ENCODE results near the gene PLXNA2. TPM values are rescaled to one million over a fixed set of nuclear protein-coding genes. Genes with fewer than 3 reads are reported as not detected.

Gene PLXNA2
- polyA plus RNA-seq, 1 of the 3 experiments (the other 2 are of a cell fraction) = 8.5 TPM

DNA sequence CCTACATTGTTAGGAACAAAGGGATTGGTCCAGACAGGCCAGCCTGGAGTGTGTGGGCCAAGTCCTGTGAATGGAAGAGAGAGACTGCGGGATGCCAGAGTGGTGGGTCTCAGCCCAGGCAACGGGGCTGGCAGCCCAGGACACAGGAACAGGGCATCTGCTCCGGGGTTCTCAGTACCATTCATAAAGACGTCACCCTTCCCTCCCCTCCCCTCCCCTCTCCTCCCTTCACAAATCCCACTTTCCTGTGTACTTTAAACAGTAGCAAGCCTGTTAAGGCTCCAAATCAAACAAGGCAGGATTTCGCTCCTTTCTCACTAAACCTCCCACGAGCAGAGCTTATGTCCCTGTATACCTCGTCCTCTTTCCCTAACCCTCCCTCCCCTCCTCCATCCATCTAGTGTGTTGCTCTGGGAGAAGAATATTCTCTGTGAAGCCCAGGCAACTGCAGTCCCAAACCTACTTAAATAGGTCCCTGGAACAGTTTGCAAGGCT is 4.2 kb upstream of the PLXNA2 start:
- Histone ChIP-seq H3K4me3 (ENCODE audit: low read depth in 2 of 2, low read length in 1 of 2) (no peak overlapping the region), H3K79me2 (ENCODE audit: insufficient read depth) (peaks cover 8% of the 10 kb centered on the region), H3K36me3 (replicated peaks in 1 of 2; ENCODE audit: control insufficient read depth in 1 of 2, insufficient read depth in 2 of 2, low read length in 1 of 2) (no peaks in the 10 kb centered on the region), H3K27ac (ENCODE audit: low read depth in 2 of 2, low read length in 1 of 2) (no peak overlapping the region), H3K4me1 (ENCODE audit: control insufficient read depth in 1 of 2, insufficient read depth in 2 of 2, low read depth in 1 of 2, low read length in 1 of 2) (peaks cover 0 to 21% of the 10 kb centered on the region in 2 experiments; a peak in 2 of 4 replicates), H4K20me1 (ENCODE audit: insufficient read depth) (no peaks in the 10 kb centered on the region), H3F3A (replicated peaks; ENCODE audit: insufficient read depth) (peaks cover 7% of the 10 kb centered on the region), H3K9ac (no peak overlapping the region), H3K9me2 (no peaks in the 10 kb centered on the region), H3K9me3 (no peaks in the 10 kb centered on the region), H3K4me2 (no peak overlapping the region), H2AFZ (ENCODE audit: low read depth) (no peak overlapping the region), H3K27me3 (ENCODE audit: insufficient read depth) (no peaks in the 10 kb centered on the region)
- ChIA-PET POLR2A (no interaction called here), CTCF (interaction anchor here (4.9 to 19.9 kb wide), 2 partner anchors 226 to 959 kb away, joined by 40 to 579 read pairs; no protein-coding TSS in a partner anchor)
- TF ChIP-seq SMC3 (IDR thresholded peaks at IDR 0.05; ENCODE audit: low read depth, low read length) = no peak
- TF ChIP-seq FOXM1 (IDR thresholded peaks at IDR 0.05; ENCODE audit: low read depth) = no peak
- TF ChIP-seq YY1 (IDR thresholded peaks at IDR 0.05; ENCODE audit: low read depth) = no peak
- no peak for TF ChIP-seq JUND (IDR thresholded peaks at IDR 0.05)
- TF ChIP-seq RAD21 (IDR thresholded peaks at IDR 0.05; ENCODE audit: low read length) = no peak
- TF ChIP-seq TEAD4 (IDR thresholded peaks at IDR 0.05; ENCODE audit: borderline replicate concordance, insufficient read depth) = no peak
- no peak for TF ChIP-seq FOXJ3 (CRISPR knock-in tag; IDR thresholded peaks at IDR 0.05)
- no peak for TF ChIP-seq POLR2AphosphoS5 (IDR thresholded peaks at IDR 0.05; ENCODE audit: low read depth, low read length)
- TF ChIP-seq, protein P1, sequence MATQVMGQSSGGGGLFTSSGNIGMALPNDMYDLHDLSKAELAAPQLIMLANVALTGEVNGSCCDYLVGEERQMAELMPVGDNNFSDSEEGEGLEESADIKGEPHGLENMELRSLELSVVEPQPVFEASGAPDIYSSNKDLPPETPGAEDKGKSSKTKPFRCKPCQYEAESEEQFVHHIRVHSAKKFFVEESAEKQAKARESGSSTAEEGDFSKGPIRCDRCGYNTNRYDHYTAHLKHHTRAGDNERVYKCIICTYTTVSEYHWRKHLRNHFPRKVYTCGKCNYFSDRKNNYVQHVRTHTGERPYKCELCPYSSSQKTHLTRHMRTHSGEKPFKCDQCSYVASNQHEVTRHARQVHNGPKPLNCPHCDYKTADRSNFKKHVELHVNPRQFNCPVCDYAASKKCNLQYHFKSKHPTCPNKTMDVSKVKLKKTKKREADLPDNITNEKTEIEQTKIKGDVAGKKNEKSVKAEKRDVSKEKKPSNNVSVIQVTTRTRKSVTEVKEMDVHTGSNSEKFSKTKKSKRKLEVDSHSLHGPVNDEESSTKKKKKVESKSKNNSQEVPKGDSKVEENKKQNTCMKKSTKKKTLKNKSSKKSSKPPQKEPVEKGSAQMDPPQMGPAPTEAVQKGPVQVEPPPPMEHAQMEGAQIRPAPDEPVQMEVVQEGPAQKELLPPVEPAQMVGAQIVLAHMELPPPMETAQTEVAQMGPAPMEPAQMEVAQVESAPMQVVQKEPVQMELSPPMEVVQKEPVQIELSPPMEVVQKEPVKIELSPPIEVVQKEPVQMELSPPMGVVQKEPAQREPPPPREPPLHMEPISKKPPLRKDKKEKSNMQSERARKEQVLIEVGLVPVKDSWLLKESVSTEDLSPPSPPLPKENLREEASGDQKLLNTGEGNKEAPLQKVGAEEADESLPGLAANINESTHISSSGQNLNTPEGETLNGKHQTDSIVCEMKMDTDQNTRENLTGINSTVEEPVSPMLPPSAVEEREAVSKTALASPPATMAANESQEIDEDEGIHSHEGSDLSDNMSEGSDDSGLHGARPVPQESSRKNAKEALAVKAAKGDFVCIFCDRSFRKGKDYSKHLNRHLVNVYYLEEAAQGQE (IDR thresholded peaks at IDR 0.05; ENCODE audit: low read depth, low read length) = no peak
- no peak for TF ChIP-seq MXI1 (IDR thresholded peaks at IDR 0.05; ENCODE audit: low read depth, low read length)
- no peak for TF ChIP-seq EZH2phosphoT487 (IDR thresholded peaks at IDR 0.05; ENCODE audit: borderline replicate concordance, low read depth)
- no peak for TF ChIP-seq ELF1 (IDR thresholded peaks at IDR 0.05)
- no peak for DNase-seq
- WGBS (ENCODE audit: low lambda C conversion rate) = 76% methylated on average over 7 of the region's 7 CpGs

DNA sequence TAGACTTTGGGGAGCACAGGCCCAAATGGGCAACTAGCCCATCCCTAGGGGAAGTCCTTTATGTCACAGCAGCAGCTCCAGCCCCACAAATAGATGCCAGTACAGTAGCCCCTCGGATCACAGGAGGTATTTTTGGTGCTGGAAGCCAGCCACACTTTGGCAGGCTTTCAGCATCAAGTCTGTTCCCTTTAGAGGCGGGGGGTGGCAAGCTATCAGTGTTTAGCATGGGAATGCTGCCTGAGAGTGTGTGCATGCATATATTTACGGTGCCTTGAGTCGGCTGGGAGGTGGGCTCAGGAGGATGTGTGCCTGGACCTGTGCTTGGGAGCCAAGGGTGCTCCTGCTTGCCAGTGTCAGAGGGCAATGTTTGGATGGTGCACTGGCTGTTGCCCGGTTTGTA is 3.5 kb upstream of the PLXNA2 start:
- CTCF ChIA-PET = interaction anchor here (1.0 to 19.9 kb wide), 5 partner anchors 115 to 959 kb away, joined by 3 to 579 read pairs (median 8); no protein-coding TSS in a partner anchor

More for the DNA sequence above, 3.5 kb upstream of the PLXNA2 start:
- no peak overlapping the region for H3K9ac ChIP-seq
- H4K20me1 ChIP-seq (ENCODE audit: insufficient read depth) = 0 out of 2 replicates have a peak, but pooled peaks cover under 1% of the 10 kb centered on the region
- no peak overlapping the region for H3K4me2 ChIP-seq
- no peak overlapping the region for H2AFZ ChIP-seq (ENCODE audit: low read depth)
- no peaks in the 10 kb centered on the region for H3K9me3 ChIP-seq
- H3K79me2 ChIP-seq (ENCODE audit: insufficient read depth) = peaks cover 14% of the 10 kb centered on the region
- H3F3A ChIP-seq (replicated peaks; ENCODE audit: insufficient read depth) = peaks cover 7% of the 10 kb centered on the region
- WGBS (ENCODE audit: low lambda C conversion rate) = 83% methylated on average over 2 of the region's 5 CpGs
- H3K4me3 ChIP-seq (ENCODE audit: low read depth in 2 of 2, low read length in 1 of 2) = no peak overlapping the region
- no peaks in the 10 kb centered on the region for H3K9me2 ChIP-seq
- DNase-seq = no peak
- H3K4me1 ChIP-seq (ENCODE audit: control insufficient read depth in 1 of 2, insufficient read depth in 2 of 2, low read depth in 1 of 2, low read length in 1 of 2) = peaks cover 0 to 26% of the 10 kb centered on the region in 2 experiments; a peak in 2 of 4 replicates
- no peaks in the 10 kb centered on the region for H3K36me3 ChIP-seq (replicated peaks in 1 of 2; ENCODE audit: control insufficient read depth in 1 of 2, insufficient read depth in 2 of 2, low read length in 1 of 2)
- POLR2A ChIA-PET = no interaction called here
- H3K27me3 ChIP-seq (ENCODE audit: insufficient read depth) = no peaks in the 10 kb centered on the region
- TF ChIP-seq GABPA (IDR thresholded peaks at IDR 0.05; ENCODE audit: low read depth) = no peak
- no peak for TF ChIP-seq RXRA (IDR thresholded peaks at IDR 0.05; ENCODE audit: borderline replicate concordance, low read depth)
- TF ChIP-seq, protein P2, sequence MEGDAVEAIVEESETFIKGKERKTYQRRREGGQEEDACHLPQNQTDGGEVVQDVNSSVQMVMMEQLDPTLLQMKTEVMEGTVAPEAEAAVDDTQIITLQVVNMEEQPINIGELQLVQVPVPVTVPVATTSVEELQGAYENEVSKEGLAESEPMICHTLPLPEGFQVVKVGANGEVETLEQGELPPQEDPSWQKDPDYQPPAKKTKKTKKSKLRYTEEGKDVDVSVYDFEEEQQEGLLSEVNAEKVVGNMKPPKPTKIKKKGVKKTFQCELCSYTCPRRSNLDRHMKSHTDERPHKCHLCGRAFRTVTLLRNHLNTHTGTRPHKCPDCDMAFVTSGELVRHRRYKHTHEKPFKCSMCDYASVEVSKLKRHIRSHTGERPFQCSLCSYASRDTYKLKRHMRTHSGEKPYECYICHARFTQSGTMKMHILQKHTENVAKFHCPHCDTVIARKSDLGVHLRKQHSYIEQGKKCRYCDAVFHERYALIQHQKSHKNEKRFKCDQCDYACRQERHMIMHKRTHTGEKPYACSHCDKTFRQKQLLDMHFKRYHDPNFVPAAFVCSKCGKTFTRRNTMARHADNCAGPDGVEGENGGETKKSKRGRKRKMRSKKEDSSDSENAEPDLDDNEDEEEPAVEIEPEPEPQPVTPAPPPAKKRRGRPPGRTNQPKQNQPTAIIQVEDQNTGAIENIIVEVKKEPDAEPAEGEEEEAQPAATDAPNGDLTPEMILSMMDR (IDR thresholded peaks at IDR 0.05) = no peak
- TF ChIP-seq ELF1 (IDR thresholded peaks at IDR 0.05) = no peak
- TF ChIP-seq SMC3 (IDR thresholded peaks at IDR 0.05; ENCODE audit: low read depth, low read length) = no peak
- TF ChIP-seq GATA2 (CRISPR knock-in tag; IDR thresholded peaks at IDR 0.05) = no peak
- TF ChIP-seq NRF1 (IDR thresholded peaks at IDR 0.05; ENCODE audit: low read depth, low read length) = no peak
- TF ChIP-seq EZH2phosphoT487 (IDR thresholded peaks at IDR 0.05; ENCODE audit: borderline replicate concordance, low read depth) = no peak
- TF ChIP-seq JUND (IDR thresholded peaks at IDR 0.05) = no peak
- no peak for TF ChIP-seq TEAD4 (IDR thresholded peaks at IDR 0.05; ENCODE audit: borderline replicate concordance, insufficient read depth)
- TF ChIP-seq, protein P3, sequence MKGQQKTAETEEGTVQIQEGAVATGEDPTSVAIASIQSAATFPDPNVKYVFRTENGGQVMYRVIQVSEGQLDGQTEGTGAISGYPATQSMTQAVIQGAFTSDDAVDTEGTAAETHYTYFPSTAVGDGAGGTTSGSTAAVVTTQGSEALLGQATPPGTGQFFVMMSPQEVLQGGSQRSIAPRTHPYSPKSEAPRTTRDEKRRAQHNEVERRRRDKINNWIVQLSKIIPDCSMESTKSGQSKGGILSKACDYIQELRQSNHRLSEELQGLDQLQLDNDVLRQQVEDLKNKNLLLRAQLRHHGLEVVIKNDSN (IDR thresholded peaks at IDR 0.05; ENCODE audit: borderline replicate concordance, low read depth) = no peak
- no peak overlapping the region for H3K27ac ChIP-seq (ENCODE audit: low read depth in 2 of 2, low read length in 1 of 2)

Data from SK-N-SH (cell line).